Heart right ventricle (tissue), 16 donors: ENCODE measurements around the gene MAP3K19. TPM values are rescaled to one million over a fixed set of nuclear protein-coding genes. Genes with fewer than 3 reads are reported as not detected.
"Not testable (repeated sequence)": the region's sequence is repeated elsewhere in the genome, so short reads cannot be mapped to it uniquely, and the experiment has no call there.

ENCODE experiments used
- ATAC-seq, 8 donors: fragments of 200-7000 bp; cut with Tn5 transposase; one replicate each; pipeline ENCODE4 v1.9.1; 2020; ENCODE audit warnings: mild to moderate bottlenecking in 8 of 8, moderate library complexity in 8 of 8, moderate number of reproducible peaks in 1 of 8
- DNase-seq, 2 donors: peaks; one replicate each; pipeline ENCODE4 v3.0.0-alpha.2; 2020
- H3K27ac ChIP-seq, 10 donors: fragments of 200-600 bp; sonication (generic) in 2 of 10; one replicate each; pipeline versions ENCODE4 v1.5.0 to v1.8.0; 2020 to 2022; ENCODE audit warnings: mild to moderate bottlenecking in 3 of 10
- H3K27me3 ChIP-seq, 7 donors: fragments of 200-600 bp; one replicate each; pipeline ENCODE4 v1.8.0; 2021 to 2022; ENCODE audit warnings: mild to moderate bottlenecking in 2 of 7
- H3K36me3 ChIP-seq, 9 donors: fragments of 200-600 bp; sonication (generic) in 1 of 9; one replicate each; pipeline versions ENCODE4 v1.5.0 to v1.8.0; 2020 to 2022; ENCODE audit warnings: mild to moderate bottlenecking in 2 of 9
- H3K4me1 ChIP-seq, 9 donors: fragments of 200-600 bp; sonication (generic) in 1 of 9; one replicate each; pipeline versions ENCODE4 v1.5.0 to v1.8.0; 2020 to 2022; ENCODE audit warnings: mild to moderate bottlenecking in 4 of 9
- H3K4me3 ChIP-seq, 10 donors: fragments of 200-600 bp; sonication (generic) in 2 of 10; one replicate each; pipeline versions ENCODE4 v1.5.0 to v1.8.0; 2020 to 2022; ENCODE audit warnings: mild to moderate bottlenecking in 7 of 10, moderate library complexity in 2 of 10
- H3K9me3 ChIP-seq, 11 donors: fragments of 200-600 bp in 10 of 11; sonication (generic) in 2 of 11; one replicate each; pipeline versions ENCODE4 v1.5.0 to v1.8.0; 2013 to 2022; ENCODE audit warnings: mild to moderate bottlenecking in 2 of 11, control low read depth in 1 of 11, moderate library complexity in 1 of 11
- CTCF ChIP-seq, 9 donors: fragments of 200-600 bp; sonication (generic) in 2 of 9; IDR thresholded peaks; one replicate each; pipeline versions ENCODE4 v1.5.0 to v1.8.0; 2021 to 2022; ENCODE audit warnings: antibody characterized with exemption in 9 of 9, mild to moderate bottlenecking in 5 of 9, moderate library complexity in 1 of 9
- WGBS, 2 donors: extraction: QIAGEN DNeasy Blood & Tissue Kit; methylation state at CpG; one replicate each; pipeline ENCODE4 v1.1.7; 2013; ENCODE audit warnings: inconsistent platforms in 1 of 2; 5-methylcytosine and 5-hydroxymethylcytosine counted together
- intact Hi-C, 10 donors: fragments of 100-400 bp; cut with DNase I; formaldehyde crosslinking; loops; one replicate each; pipeline versions ENCODE4 v1.11.1 to v1.14.2; 2022
- polyA plus RNA-seq, 2 donors: library from polyadenylated mRNA; stranded (reverse); fragments of 200-250 nt; gene quantifications; one replicate each; pipeline ENCODE4 v1.2.3, GENCODE V29; 2013
- total RNA-seq, 10 donors: library from RNA; stranded (reverse); fragmentation: NEBNext Ultra II Directional in 3 of 10; extraction: Animal tissue kit (Norgen Biotek cat#: 25700) in 3 of 10; gene quantifications; one replicate each; pipeline versions ENCODE4 v1.2.1 to v1.2.4, GENCODE V29; 2021 to 2023
- donor health status: Arrhythmogenic right ventricular cardiomyopathy.
- donor health status: ischemic (EF 13 %, LVEDD 7.1; RV severe dilation, severe dysfunction).
- donor health status: healthy with polysubstance abuse.
- donor health status: DM: no; HTN: yes; CAD: no.
- donor health status: DM: no; HTN: no; CAD: no.
- donor health status: ischemic (EF 25% LVEDD 6.9; RV normal size, moderate dysfunction).
- donor health status: ischemic (EF 25% LVEDD 5.7; RV mildly dilated, moderate dysfunction).
- donor health status: healthy.
- donor health status: DM: yes; HTN: yes; CAD: no.
- donor health status: Ischemic cardiomyopathy.
- donor health status: ischemic (EF 35%, LVEDD 5.7; RV mildly dilated, moderate dysfunction).
- donor health status: nonischemic (EF 11% LVEDD 7.7; RV severe dilation, severe dysfunction).
- donor health status: DM: yes; HTN: yes; CAD: no.
- donor health status: PGD.
- donor health status: ischemic (EF 29% LVEDD 5.4; RV normal size, mild dysfunction).
- donor health status: nonischemic (EF 23%, LVEDD 6.1; RV moderate dilation, normal function).

The MAP3K19 gene
- total and polyA plus RNA-seq, 12 donors, result not detected

DNA sequence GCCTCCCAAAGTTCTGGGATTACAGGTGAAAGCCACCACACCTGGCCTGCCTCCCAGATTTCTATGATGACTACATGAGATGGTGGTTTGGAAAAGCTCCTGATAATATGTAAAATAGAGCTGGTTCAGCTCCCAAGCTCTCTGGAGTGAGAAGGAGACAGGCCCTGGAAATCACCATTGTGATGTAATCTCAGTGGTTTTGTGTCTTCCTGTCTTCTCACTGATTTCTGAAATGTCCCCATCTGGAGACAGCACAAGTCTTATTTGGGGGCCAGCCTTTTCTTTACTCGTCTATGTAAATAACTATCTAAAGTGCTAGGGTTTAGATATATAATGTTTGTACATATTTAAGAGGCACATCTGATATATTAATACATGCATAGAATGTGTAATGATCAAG is 64.6 kb downstream of the MAP3K19 start:
- TF ChIP-seq CTCF (IDR thresholded peaks at IDR 0.05), result no peak
- Histone ChIP-seq H3K4me1 (no peaks in the 10 kb centered on the region), H3K9me3 (peaks cover 0 to 7% (median 0%) of the 10 kb centered on the region in 11 donors), H3K27me3 (no peaks in the 10 kb centered on the region), H3K36me3 (no peaks in the 10 kb centered on the region), H3K4me3 (no peak overlapping the region), H3K27ac (no peak overlapping the region)
- 67 to 74% methylated on average over 1 of the region's 1 CpG for WGBS, 2 donors
- no peak for DNase-seq
- ATAC-seq, result no peak
- intact Hi-C loops, result no loop called here

GRCh38 chr2:134980639-134981038 is 66.6 kb downstream of the MAP3K19 start:
- Histone ChIP-seq H3K9me3 (peaks cover 0 to 7% (median 0%) of the 10 kb centered on the region in 11 donors), H3K36me3 (no peaks in the 10 kb centered on the region), H3K4me3 (no peak overlapping the region), H3K27ac (no peak overlapping the region), H3K4me1 (peaks cover 0 to 10% (median 0%) of the 10 kb centered on the region in 9 donors), H3K27me3 (no peaks in the 10 kb centered on the region)
- WGBS, 2 donors, result 96 to 97% methylated on average over 7 of the region's 7 CpGs
- intact Hi-C loops, result no loop called here
- no peak for TF ChIP-seq CTCF (IDR thresholded peaks at IDR 0.05)
- no peak for ATAC-seq
- no peak for DNase-seq

DNA sequence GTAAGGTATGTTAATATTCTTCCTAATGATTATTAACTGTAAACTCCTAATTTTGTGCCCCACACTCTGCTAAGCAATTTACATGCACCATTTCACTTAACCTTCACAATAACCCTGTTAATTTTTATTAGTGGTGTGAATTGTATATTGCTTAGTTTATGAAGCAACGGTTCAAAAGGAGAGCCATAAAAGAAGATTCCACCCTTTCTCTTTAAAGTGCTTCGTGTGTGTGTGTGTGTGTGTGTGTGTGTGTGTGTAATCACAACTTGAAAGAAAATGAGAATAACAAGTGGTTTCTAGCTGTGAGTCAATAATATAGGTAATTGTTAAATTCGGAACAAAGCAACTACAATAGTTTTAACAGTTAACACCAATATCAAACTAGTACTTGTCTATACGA is 68.0 kb downstream of the MAP3K19 start:
- Histone ChIP-seq H3K9me3 (peaks cover 0 to 9% (median 4%) of the 10 kb centered on the region in 11 donors), H3K36me3 (no peaks in the 10 kb centered on the region), H3K4me3 (no peak overlapping the region), H3K27me3 (no peaks in the 10 kb centered on the region), H3K4me1 (peaks cover 0 to 10% (median 0%) of the 10 kb centered on the region in 9 donors), H3K27ac (no peak overlapping the region)
- 83 to 85% methylated on average over 4 of the region's 4 CpGs for WGBS, 2 donors
- no peak for TF ChIP-seq CTCF (IDR thresholded peaks at IDR 0.05)
- DNase-seq, result no peak
- no peak for ATAC-seq
- intact Hi-C loops, result no loop called here

DNA sequence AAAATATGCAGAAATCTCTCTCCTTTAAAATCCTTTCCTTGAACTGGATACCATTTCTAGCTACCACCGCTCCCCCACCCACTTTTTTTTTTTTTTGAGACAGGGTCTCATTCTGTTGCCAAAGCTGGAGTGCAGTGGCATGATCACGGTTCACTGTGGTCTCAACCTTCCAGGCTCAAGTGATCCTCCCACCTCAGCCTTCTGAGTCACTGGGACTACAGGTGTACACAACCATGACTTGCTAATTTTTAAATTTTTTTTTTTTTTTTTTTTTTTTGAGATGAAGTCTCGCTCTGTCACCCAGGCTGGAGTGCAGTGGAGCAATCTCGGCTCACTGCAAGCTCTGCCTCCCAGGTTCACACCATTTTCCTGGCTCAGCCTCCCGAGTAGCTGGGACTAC is 70.1 kb downstream of the MAP3K19 start:
- WGBS, 2 donors, result 88 to 96% methylated on average over 4 to 5 of the region's 5 CpGs
- DNase-seq, H3K4me1 ChIP-seq, ATAC-seq, H3K36me3 ChIP-seq, intact Hi-C loops, H3K27me3 ChIP-seq, H3K27ac ChIP-seq, H3K4me3 ChIP-seq: not testable (repeated sequence)
- H3K9me3 ChIP-seq, result peaks cover 0 to 28% (median 8%) of the 10 kb centered on the region in 11 donors

- Histone ChIP-seq H3K9me3 (peaks cover 0 to 28% (median 8%) of the 10 kb centered on the region in 11 donors), H3K4me1 (peaks cover 0 to 10% (median 0%) of the 10 kb centered on the region in 9 donors), H3K27me3 (no peaks in the 10 kb centered on the region), H3K27ac (no peak overlapping the region), H3K4me3 (no peak overlapping the region), H3K36me3 (no peaks in the 10 kb centered on the region)
- no peak for TF ChIP-seq CTCF (IDR thresholded peaks at IDR 0.05)
- intact Hi-C loops, result no loop called here
- DNase-seq, result no peak
- WGBS, 2 donors, result 48 to 55% methylated on average over 3 of the region's 3 CpGs
- ATAC-seq, result peak in 6 of 8 donors; percentile 37 to 73 (median 48)
Observed at GRCh38 chr2:134976074-134976702, 71.1 kb downstream of the MAP3K19 start.
